Activated CD4-positive, alpha-beta T cell treated with anti-CD3 and anti-CD28 coated beads, Interleukin-2, Interleukin-6, amounts not matched to agents 100 ng/mL and 50 ng/mL, durations not matched to agents 16 hours and 8 hours (primary cell): ENCODE measurements around the gene MLLT10.
A peak's percentile ranks its signal among the peaks of the same experiment; 100 is the strongest.

Experiments used
- DNase-seq: peaks from one replicate; pipeline ENCODE4 v3.0.0-alpha.2; 2020

The MLLT10 gene

GRCh38 chr10:21533467-21534279, at the start of gene MLLT10:
MLLT10 (plus strand) TSS chr10:21534232; CDS start chr10:21534645, 413 bp downstream.
- DNase-seq, result peak; percentile 97

- no peak for DNase-seq
Observed at GRCh38 chr10:21487416-21488180, 46.4 kb upstream of the MLLT10 start.

GRCh38 chr10:21488246-21488956, 45.6 kb upstream of the MLLT10 start:
- DNase-seq, result no peak

GRCh38 chr10:21488957-21489446, 45.0 kb upstream of the MLLT10 start:
- DNase-seq, result no peak

GRCh38 chr10:21490028-21490710, 43.9 kb upstream of the MLLT10 start:
- DNase-seq, result no peak

GRCh38 chr10:21490711-21491105, 43.3 kb upstream of the MLLT10 start:
- no peak for DNase-seq

GRCh38 chr10:21492421-21492820, 41.6 kb upstream of the MLLT10 start:
- DNase-seq, result no peak

GRCh38 chr10:21493784-21494183, 40.2 kb upstream of the MLLT10 start:
- no peak for DNase-seq

- no peak for DNase-seq
Observed at GRCh38 chr10:21494191-21495001, 39.6 kb upstream of the MLLT10 start.

- DNase-seq, result no peak
Observed at GRCh38 chr10:21495002-21495751, 38.9 kb upstream of the MLLT10 start.

GRCh38 chr10:21495752-21496342, 38.2 kb upstream of the MLLT10 start:
- DNase-seq, result peak; percentile 91

- peak; percentile 69 for DNase-seq
Observed at GRCh38 chr10:21496343-21497176, 37.5 kb upstream of the MLLT10 start.

GRCh38 chr10:21497177-21497807, 36.7 kb upstream of the MLLT10 start:
- DNase-seq, result no peak

- DNase-seq, result no peak
Observed at GRCh38 chr10:21498377-21498776, 35.7 kb upstream of the MLLT10 start.

- no peak for DNase-seq
Observed at GRCh38 chr10:21498986-21499385, 35.0 kb upstream of the MLLT10 start.

GRCh38 chr10:21499701-21500577, 34.1 kb upstream of the MLLT10 start:
- DNase-seq, result no peak

GRCh38 chr10:21500578-21500910, 33.5 kb upstream of the MLLT10 start:
- no peak for DNase-seq

- DNase-seq, result no peak
Observed at GRCh38 chr10:21501091-21501490, 32.9 kb upstream of the MLLT10 start.
